Tibial nerve (tissue), 4 donors: ENCODE results near the gene FAM180A. TPM values are rescaled to one million over a fixed set of nuclear protein-coding genes. Genes with fewer than 3 reads are reported as not detected.

ENCODE experiments used
- DNase-seq, 2 donors: peaks; one replicate each; pipeline ENCODE4 v3.0.0-alpha.2; 2019; ENCODE audit warnings: low spot score in 2 of 2
- H3K27ac ChIP-seq, 4 donors: fragments of 200-600 bp; sonication (generic) in 3 of 4; one replicate each; pipeline ENCODE4 v1.5.1; 2017 to 2019; ENCODE audit warnings: mild to moderate bottlenecking in 1 of 4
- H3K27me3 ChIP-seq, 2 donors: fragments of 200-600 bp; sonication (generic) in 1 of 2; one replicate each; pipeline versions ENCODE4 v1.5.1 to v1.6.0; 2017 to 2019
- H3K36me3 ChIP-seq, 3 donors: fragments of 200-600 bp; sonication (generic); one replicate each; pipeline ENCODE4 v1.5.1; 2018 to 2019
- H3K4me1 ChIP-seq, 4 donors: fragments of 200-600 bp; sonication (generic) in 3 of 4; one replicate each; pipeline ENCODE4 v1.5.1; 2017 to 2019
- H3K4me3 ChIP-seq, 4 donors: fragments of 200-600 bp; sonication (generic) in 3 of 4; one replicate each; pipeline ENCODE4 v1.5.1; 2017 to 2019; ENCODE audit warnings: mild to moderate bottlenecking in 1 of 4, moderate library complexity in 1 of 4
- H3K9me3 ChIP-seq, 4 donors: fragments of 200-600 bp; sonication (generic) in 3 of 4; one replicate each; pipeline ENCODE4 v1.5.1; 2017 to 2019
- CTCF ChIP-seq, 5 experiments: fragments of 200-600 bp in 3 of 5; fragments of 450-650 bp in 2 of 5; sonication (generic) in 3 of 5; IDR thresholded peaks; one replicate each; pipeline ENCODE4 v1.5.1; 2016 to 2019; ENCODE audit warnings: antibody characterized with exemption in 5 of 5, mild to moderate bottlenecking in 3 of 5, moderate library complexity in 2 of 5
- EP300 ChIP-seq, 2 donors: sonication (generic); formaldehyde crosslinking; IDR thresholded peaks; one replicate each; pipeline ENCODE4 v1.6.1; 2017; ENCODE audit warnings: antibody characterized with exemption in 2 of 2, mild to moderate bottlenecking in 1 of 2
- POLR2A ChIP-seq, 2 donors: fragments of 450-650 bp; IDR thresholded peaks; one replicate each; pipeline ENCODE4 v1.6.1; 2017; ENCODE audit warnings: antibody characterized with exemption in 2 of 2, mild to moderate bottlenecking in 2 of 2, moderate library complexity in 2 of 2
- WGBS, 2 donors: methylation state at CpG; one replicate each; pipeline ENCODE4 v1.1.5; 2018; 5-methylcytosine and 5-hydroxymethylcytosine counted together
- total RNA-seq, 4 donors: library from RNA; depleted of rRNA; stranded (reverse); fragments of >200 nt; gene quantifications; one replicate each; pipeline ENCODE4 v1.1.0, GENCODE V29; 2016

FAM180A gene
- total RNA-seq, 4 donors from 2014 or later: 2.1 to 7.7 (median 3.7) TPM

- WGBS, 2 donors: 84 to 89% methylated on average over 5 of the region's 5 CpGs
- Histone ChIP-seq H3K27ac (no peak overlapping the region), H3K4me1 (peaks cover 0 to 6% (median 0%) of the 10 kb centered on the region in 4 donors), H3K9me3 (no peaks in the 10 kb centered on the region), H3K4me3 (no peak overlapping the region), H3K36me3 (peaks cover 0 to 8% (median 0%) of the 10 kb centered on the region in 3 donors), H3K27me3 (no peaks in the 10 kb centered on the region)
- DNase-seq: no peak
- no peak for TF ChIP-seq POLR2A (IDR thresholded peaks at IDR 0.05)
- no peak for TF ChIP-seq CTCF (IDR thresholded peaks at IDR 0.05)
- TF ChIP-seq EP300 (IDR thresholded peaks at IDR 0.05): no peak
These were observed 41.0 kb downstream of the FAM180A start for GRCh38 chr7:135707570-135707966.

- 77 to 86% methylated on average over 7 of the region's 7 CpGs for WGBS, 2 donors
- no peaks in the 10 kb centered on the region for H3K9me3 ChIP-seq
- H3K4me3 ChIP-seq: no peak overlapping the region
- no peak for TF ChIP-seq CTCF (IDR thresholded peaks at IDR 0.05)
- no peak for TF ChIP-seq EP300 (IDR thresholded peaks at IDR 0.05)
- no peak for TF ChIP-seq POLR2A (IDR thresholded peaks at IDR 0.05)
- peaks cover 0 to 6% (median 0%) of the 10 kb centered on the region in 4 donors for H3K4me1 ChIP-seq
- H3K36me3 ChIP-seq: peaks cover 0 to 8% (median 0%) of the 10 kb centered on the region in 3 donors
- no peak overlapping the region for H3K27ac ChIP-seq
- no peaks in the 10 kb centered on the region for H3K27me3 ChIP-seq
- DNase-seq: no peak
These were observed 41.6 kb downstream of the FAM180A start for GRCh38 chr7:135706858-135707569.

GRCh38 chr7:135706038-135706742 is 42.4 kb downstream of the FAM180A start:
- 90 to 94% methylated on average over 19 to 20 of the region's 20 CpGs for WGBS, 2 donors
- Histone ChIP-seq H3K27ac (no peak overlapping the region), H3K27me3 (no peaks in the 10 kb centered on the region), H3K36me3 (peaks cover 0 to 8% (median 0%) of the 10 kb centered on the region in 3 donors), H3K4me3 (no peak overlapping the region), H3K9me3 (no peaks in the 10 kb centered on the region), H3K4me1 (peaks cover 0 to 4% (median 0%) of the 10 kb centered on the region in 4 donors)
- no peak for DNase-seq
- TF ChIP-seq EP300 (IDR thresholded peaks at IDR 0.05) (no peak), POLR2A (IDR thresholded peaks at IDR 0.05) (no peak), CTCF (IDR thresholded peaks at IDR 0.05) (no peak)

GRCh38 chr7:135704698-135705097 is 43.9 kb downstream of the FAM180A start:
- Histone ChIP-seq H3K4me3 (no peak overlapping the region), H3K27me3 (no peaks in the 10 kb centered on the region), H3K9me3 (no peaks in the 10 kb centered on the region), H3K36me3 (peaks cover 0 to 19% (median 0%) of the 10 kb centered on the region in 3 donors), H3K27ac (no peak overlapping the region), H3K4me1 (no peaks in the 10 kb centered on the region)
- TF ChIP-seq POLR2A (IDR thresholded peaks at IDR 0.05) (no peak), EP300 (IDR thresholded peaks at IDR 0.05) (no peak), CTCF (IDR thresholded peaks at IDR 0.05) (no peak)
- DNase-seq: no peak
- 70 to 78% methylated on average over 5 of the region's 5 CpGs for WGBS, 2 donors

- Histone ChIP-seq H3K4me3 (no peak overlapping the region), H3K9me3 (no peaks in the 10 kb centered on the region), H3K27me3 (no peaks in the 10 kb centered on the region), H3K27ac (no peak overlapping the region), H3K4me1 (no peaks in the 10 kb centered on the region), H3K36me3 (peaks cover 0 to 21% (median 0%) of the 10 kb centered on the region in 3 donors)
- DNase-seq: no peak
- WGBS, 2 donors: 61 to 74% methylated on average over 2 of the region's 2 CpGs
- TF ChIP-seq EP300 (IDR thresholded peaks at IDR 0.05) (no peak), CTCF (IDR thresholded peaks at IDR 0.05) (no peak), POLR2A (IDR thresholded peaks at IDR 0.05) (no peak)
These were observed 44.5 kb downstream of the FAM180A start for GRCh38 chr7:135704074-135704473.
